HepG2 (cell line): ENCODE results near the gene NPW. TPM values are rescaled to one million over a fixed set of nuclear protein-coding genes. Genes with fewer than 3 reads are reported as not detected.

ENCODE experiments used
- ASH2L ChIP-seq: fragments of 300-600, 200-600 bp; sonication (generic); IDR thresholded peaks from 2 replicates; pipeline ENCODE4 v1.7.0; 2017; ENCODE audit warnings: low read depth, mild to moderate bottlenecking, moderate library complexity, mixed read lengths, low read length; ENCODE audit not compliant: insufficient read length
- PHF21A ChIP-seq: sonication (generic); formaldehyde crosslinking; IDR thresholded peaks from 2 replicates; pipeline ENCODE4 v1.5.0; 2020; ENCODE audit warnings: mild to moderate bottlenecking, missing genetic modification reagents
- POLR2A ChIP-seq, 2 experiments: IDR thresholded peaks; 2 replicates each; pipeline ENCODE4 v1.6.1; 2011; ENCODE audit warnings: low read depth in 2 of 2, low read length in 2 of 2, mild to moderate bottlenecking in 1 of 2, moderate library complexity in 1 of 2; ENCODE audit not compliant: insufficient read depth in 1 of 2
- TAF15 ChIP-seq: fragments of 200-400 bp; formaldehyde crosslinking; IDR thresholded peaks from one replicate; pipeline ENCODE4 v1.6.1; 2018; ENCODE audit warnings: mild to moderate bottlenecking, low read depth, low read length; ENCODE audit not compliant: poor library complexity, severe bottlenecking
- TOPORS ChIP-seq: sonication (generic); formaldehyde crosslinking; IDR thresholded peaks from 2 replicates; pipeline ENCODE4 v1.8.0; 2023; ENCODE audit warnings: mild to moderate bottlenecking, missing genetic modification reagents
- ZFY ChIP-seq: sonication (generic); formaldehyde crosslinking; IDR thresholded peaks from 2 replicates; pipeline ENCODE4 v1.4.0; 2020; ENCODE audit warnings: missing genetic modification reagents
- ZNF333 ChIP-seq: sonication (generic); formaldehyde crosslinking; IDR thresholded peaks from 2 replicates; pipeline ENCODE4 v1.4.0; 2020; ENCODE audit warnings: mild to moderate bottlenecking, missing genetic modification reagents, borderline replicate concordance
- ZNF446 ChIP-seq: sonication (generic); formaldehyde crosslinking; IDR thresholded peaks from 2 replicates; pipeline ENCODE4 v1.5.0; 2020; ENCODE audit warnings: mild to moderate bottlenecking, missing genetic modification reagents
- ZNF605 ChIP-seq: sonication (generic); formaldehyde crosslinking; IDR thresholded peaks from 2 replicates; pipeline ENCODE4 v1.8.0; 2022; ENCODE audit warnings: mild to moderate bottlenecking, missing genetic modification reagents
- ZNF619 ChIP-seq: sonication (generic); formaldehyde crosslinking; IDR thresholded peaks from 2 replicates; pipeline ENCODE4 v1.4.0; 2020; ENCODE audit warnings: mild to moderate bottlenecking, missing genetic modification reagents
- polyA plus RNA-seq, 8 experiments: library from polyadenylated mRNA; depleted of rRNA in 3 of 8; stranded (reverse) in 7 of 8; unstranded in 1 of 8; fragments of >200 nt; fragmentation: Illumina TruSeq in 4 of 8; extraction: Trizol in 4 of 8; gene quantifications; 2 replicates each; pipeline versions ENCODE4 v1.2.1 to v1.2.3, GENCODE V29; 2011 to 2016; ENCODE audit warnings: low read depth in 4 of 8, missing spikeins in 1 of 8, mixed read lengths in 1 of 8; ENCODE audit not compliant: insufficient read depth in 1 of 8
- total RNA-seq, 5 experiments: library from RNA; depleted of rRNA; stranded (reverse); fragments of >200 nt; fragmentation: Illumina TruSeq; extraction: Trizol; gene quantifications; 2 replicates each; pipeline ENCODE4 v1.2.3, GENCODE V29; 2016; ENCODE audit warnings: low read depth in 1 of 5
- TF ChIP-seq, protein P1 (sequence below), 2 experiments: sonication (generic) in 1 of 2; formaldehyde crosslinking in 1 of 2; IDR thresholded peaks; 2 replicates each; pipeline versions ENCODE4 v1.6.1 to v1.9.0; 2014 to 2022; ENCODE audit warnings: antibody characterized with exemption in 1 of 2, borderline replicate concordance in 1 of 2, inconsistent platforms in 1 of 2, low read depth in 1 of 2, missing genetic modification reagents in 1 of 2
- TF ChIP-seq, protein P2 (sequence below): sonication (generic); formaldehyde crosslinking; IDR thresholded peaks from 2 replicates; pipeline ENCODE4 v1.4.0; 2020; ENCODE audit warnings: mild to moderate bottlenecking, low read depth, missing genetic modification reagents
- TF ChIP-seq, protein P3 (sequence below): sonication (generic); formaldehyde crosslinking; IDR thresholded peaks from 2 replicates; pipeline ENCODE4 v1.8.0; 2022; ENCODE audit warnings: missing genetic modification reagents, low read depth, mild to moderate bottlenecking, borderline replicate concordance
- TF ChIP-seq, protein P4 (sequence below): sonication (generic); formaldehyde crosslinking; IDR thresholded peaks from 2 replicates; pipeline ENCODE4 v1.5.0; 2020; ENCODE audit warnings: missing genetic modification reagents
- TF ChIP-seq, protein P5 (sequence below): sonication (generic); formaldehyde crosslinking; IDR thresholded peaks from 2 replicates; pipeline ENCODE4 v1.8.0; 2022; ENCODE audit warnings: mild to moderate bottlenecking, missing genetic modification reagents, borderline replicate concordance
- TF ChIP-seq, protein P6 (sequence below): IDR thresholded peaks from 2 replicates; pipeline ENCODE4 v1.6.1; 2012; ENCODE audit warnings: low read depth, low read length, improper control_type of control experiment

Gene NPW
- total and polyA plus RNA-seq, 2 of the 13 experiments (the other 11 are each of a cell fraction or from before 2014, with no cell fraction given): 0.24 to 0.97 TPM

DNA sequence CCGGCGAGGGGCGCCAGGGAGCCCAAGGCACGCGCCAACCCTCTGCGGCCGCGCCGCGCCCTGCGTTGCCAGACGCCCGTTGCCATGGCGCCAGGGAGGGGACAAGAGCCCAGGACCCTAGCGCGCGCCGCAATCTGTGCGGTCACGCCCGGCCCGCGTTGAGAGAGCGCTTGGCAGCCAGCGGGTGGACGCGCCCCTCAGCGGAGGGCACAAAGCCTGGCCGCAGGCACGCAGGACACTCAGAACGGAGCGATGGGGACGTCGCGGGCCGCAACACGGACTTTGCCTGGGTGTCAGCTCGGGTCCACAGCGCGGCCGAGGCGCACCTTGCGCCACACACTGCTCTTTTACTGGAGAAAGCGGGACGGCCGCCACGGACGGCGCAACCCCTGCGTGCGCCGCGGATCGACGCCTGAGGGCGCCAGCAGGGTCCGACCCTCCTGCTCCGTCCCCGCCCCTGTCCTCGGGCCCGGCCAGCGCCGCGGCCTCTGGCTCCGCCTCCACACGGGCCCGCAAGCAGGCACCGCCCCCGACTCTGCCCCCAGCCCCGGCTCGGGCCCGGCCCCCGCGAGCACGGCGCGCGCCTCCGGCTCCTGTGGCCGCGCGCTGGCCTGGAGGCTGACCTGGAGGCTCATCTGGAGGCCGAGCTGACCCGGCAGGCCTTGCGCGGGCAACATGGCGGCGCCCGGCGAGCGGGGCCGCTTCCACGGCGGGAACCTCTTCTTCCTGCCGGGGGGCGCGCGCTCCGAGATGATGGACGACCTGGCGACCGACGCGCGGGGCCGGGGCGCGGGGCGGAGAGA is 35.8 kb upstream of the NPW start, which contains the start of gene GFER (continued):
- TF ChIP-seq, protein P1, sequence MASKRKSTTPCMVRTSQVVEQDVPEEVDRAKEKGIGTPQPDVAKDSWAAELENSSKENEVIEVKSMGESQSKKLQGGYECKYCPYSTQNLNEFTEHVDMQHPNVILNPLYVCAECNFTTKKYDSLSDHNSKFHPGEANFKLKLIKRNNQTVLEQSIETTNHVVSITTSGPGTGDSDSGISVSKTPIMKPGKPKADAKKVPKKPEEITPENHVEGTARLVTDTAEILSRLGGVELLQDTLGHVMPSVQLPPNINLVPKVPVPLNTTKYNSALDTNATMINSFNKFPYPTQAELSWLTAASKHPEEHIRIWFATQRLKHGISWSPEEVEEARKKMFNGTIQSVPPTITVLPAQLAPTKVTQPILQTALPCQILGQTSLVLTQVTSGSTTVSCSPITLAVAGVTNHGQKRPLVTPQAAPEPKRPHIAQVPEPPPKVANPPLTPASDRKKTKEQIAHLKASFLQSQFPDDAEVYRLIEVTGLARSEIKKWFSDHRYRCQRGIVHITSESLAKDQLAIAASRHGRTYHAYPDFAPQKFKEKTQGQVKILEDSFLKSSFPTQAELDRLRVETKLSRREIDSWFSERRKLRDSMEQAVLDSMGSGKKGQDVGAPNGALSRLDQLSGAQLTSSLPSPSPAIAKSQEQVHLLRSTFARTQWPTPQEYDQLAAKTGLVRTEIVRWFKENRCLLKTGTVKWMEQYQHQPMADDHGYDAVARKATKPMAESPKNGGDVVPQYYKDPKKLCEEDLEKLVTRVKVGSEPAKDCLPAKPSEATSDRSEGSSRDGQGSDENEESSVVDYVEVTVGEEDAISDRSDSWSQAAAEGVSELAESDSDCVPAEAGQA (IDR thresholded peaks at IDR 0.05; ENCODE audit: low read depth): peak; percentile 79
- TF ChIP-seq, protein P1 (CRISPR knock-in tag; IDR thresholded peaks at IDR 0.05; ENCODE audit: borderline replicate concordance): no peak
- TF ChIP-seq POLR2A (IDR thresholded peaks at IDR 0.05; ENCODE audit: insufficient read depth in 1 of 2, low read depth in 2 of 2, low read length in 2 of 2) (peak; percentile 58 to 63), ZNF446 (CRISPR knock-in tag) (peak; percentile 11; the same call in 1 of the 2 replicates), TOPORS (CRISPR knock-in tag) (0 out of 2 replicates have a peak, but pooled peaks have one; percentile 32), ZFY (CRISPR knock-in tag) (peak; percentile 91), ZNF605 (peak; percentile 81; the same call in 1 of the 2 replicates), ASH2L (no peak), PHF21A (CRISPR knock-in tag) (peak; percentile 65), ZNF619 (0 out of 2 replicates have a peak, but pooled peaks have one; percentile 12), ZNF333 (CRISPR knock-in tag) (0 out of 2 replicates have a peak, but pooled peaks have one; percentile 48), TAF15 (peak; percentile 28)
- TF ChIP-seq, protein P2, sequence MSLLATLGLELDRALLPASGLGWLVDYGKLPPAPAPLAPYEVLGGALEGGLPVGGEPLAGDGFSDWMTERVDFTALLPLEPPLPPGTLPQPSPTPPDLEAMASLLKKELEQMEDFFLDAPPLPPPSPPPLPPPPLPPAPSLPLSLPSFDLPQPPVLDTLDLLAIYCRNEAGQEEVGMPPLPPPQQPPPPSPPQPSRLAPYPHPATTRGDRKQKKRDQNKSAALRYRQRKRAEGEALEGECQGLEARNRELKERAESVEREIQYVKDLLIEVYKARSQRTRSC (CRISPR knock-in tag): no peak
- TF ChIP-seq, protein P3, sequence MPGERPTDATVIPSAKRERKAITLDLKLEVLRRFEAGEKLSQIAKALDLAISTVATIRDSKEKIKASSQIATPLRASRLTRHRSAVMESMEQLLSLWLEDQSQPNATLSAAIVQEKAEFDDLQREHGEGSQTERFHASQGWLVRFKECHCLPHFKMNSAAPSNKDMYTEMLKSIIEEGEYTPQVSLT (CRISPR knock-in tag): no peak; the same call in 1 of the 2 replicates
- TF ChIP-seq, protein P4, sequence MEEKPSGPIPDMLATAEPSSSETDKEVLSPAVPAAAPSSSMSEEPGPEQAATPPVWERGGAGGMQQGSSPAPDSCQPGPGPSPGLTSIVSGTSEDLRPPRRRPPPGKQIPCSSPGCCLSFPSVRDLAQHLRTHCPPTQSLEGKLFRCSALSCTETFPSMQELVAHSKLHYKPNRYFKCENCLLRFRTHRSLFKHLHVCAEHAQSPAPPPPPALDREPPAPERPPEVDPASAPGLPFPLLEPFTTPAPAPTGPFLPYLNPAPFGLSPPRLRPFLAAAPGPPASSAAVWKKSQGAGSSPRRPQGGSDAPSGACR (CRISPR knock-in tag): peak; percentile 90; the same call in 1 of the 2 replicates
- TF ChIP-seq, protein P5, sequence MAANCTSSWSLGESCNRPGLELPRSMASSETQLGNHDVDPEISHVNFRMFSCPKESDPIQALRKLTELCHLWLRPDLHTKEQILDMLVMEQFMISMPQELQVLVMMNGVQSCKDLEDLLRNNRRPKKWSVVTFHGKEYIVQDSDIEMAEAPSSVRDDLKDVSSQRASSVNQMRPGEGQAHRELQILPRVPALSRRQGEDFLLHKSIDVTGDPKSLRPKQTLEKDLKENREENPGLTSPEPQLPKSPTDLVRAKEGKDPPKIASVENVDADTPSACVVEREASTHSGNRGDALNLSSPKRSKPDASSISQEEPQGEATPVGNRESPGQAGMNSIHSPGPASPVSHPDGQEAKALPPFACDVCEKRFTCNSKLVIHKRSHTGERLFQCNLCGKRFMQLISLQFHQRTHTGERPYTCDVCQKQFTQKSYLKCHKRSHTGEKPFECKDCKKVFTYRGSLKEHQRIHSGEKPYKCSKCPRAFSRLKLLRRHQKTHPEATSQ (CRISPR knock-in tag): peak; percentile 49; the same call in 1 of the 2 replicates
- TF ChIP-seq, protein P6, sequence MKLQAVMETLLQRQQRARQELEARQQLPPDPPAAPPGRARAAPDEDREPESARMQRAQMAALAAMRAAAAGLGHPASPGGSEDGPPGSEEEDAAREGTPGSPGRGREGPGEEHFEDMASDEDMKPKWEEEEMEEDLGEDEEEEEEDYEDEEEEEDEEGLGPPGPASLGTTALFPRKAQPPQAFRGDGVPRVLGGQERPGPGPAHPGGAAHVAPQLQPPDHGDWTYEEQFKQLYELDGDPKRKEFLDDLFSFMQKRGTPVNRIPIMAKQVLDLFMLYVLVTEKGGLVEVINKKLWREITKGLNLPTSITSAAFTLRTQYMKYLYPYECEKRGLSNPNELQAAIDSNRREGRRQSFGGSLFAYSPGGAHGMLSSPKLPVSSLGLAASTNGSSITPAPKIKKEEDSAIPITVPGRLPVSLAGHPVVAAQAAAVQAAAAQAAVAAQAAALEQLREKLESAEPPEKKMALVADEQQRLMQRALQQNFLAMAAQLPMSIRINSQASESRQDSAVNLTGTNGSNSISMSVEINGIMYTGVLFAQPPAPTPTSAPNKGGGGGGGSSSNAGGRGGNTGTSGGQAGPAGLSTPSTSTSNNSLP: no peak
